Fibroblast of lung (primary cell): ENCODE measurements around the gene AKAP13. TPM values are rescaled to one million over a fixed set of nuclear protein-coding genes. Genes with fewer than 3 reads are reported as not detected.

Source experiments
- DNase-seq, 2 donors: peaks; one replicate each; pipeline versions ENCODE4 v3.0.0 to v3.0.0-alpha.2; 2010; ENCODE audit warnings: low read depth in 2 of 2
- H2AFZ ChIP-seq: 2 replicates; pipeline ENCODE4 v1.5.1; 2012; ENCODE audit warnings: low read length, control low read depth, inconsistent platforms
- H3K27ac ChIP-seq: 2 replicates; pipeline ENCODE4 v1.5.1; 2011; ENCODE audit warnings: low read length, control low read depth; ENCODE audit not compliant: insufficient read depth
- H3K27me3 ChIP-seq: 2 replicates; pipeline ENCODE4 v1.5.1; 2011; ENCODE audit warnings: mild to moderate bottlenecking, low read length; ENCODE audit not compliant: control insufficient read depth, insufficient read depth
- H3K36me3 ChIP-seq: 2 replicates; pipeline ENCODE4 v1.5.1; 2011; ENCODE audit warnings: low read length; ENCODE audit not compliant: control insufficient read depth, insufficient read depth
- H3K4me1 ChIP-seq: 2 replicates; pipeline ENCODE4 v1.5.1; 2011; ENCODE audit warnings: low read length; ENCODE audit not compliant: control insufficient read depth, insufficient read depth; ENCODE audit errors: extremely low read depth
- H3K4me2 ChIP-seq: 2 replicates; pipeline ENCODE4 v1.5.1; 2011; ENCODE audit warnings: low read length, control low read depth; ENCODE audit not compliant: insufficient read depth; ENCODE audit errors: extremely low read depth
- H3K4me3 ChIP-seq, 4 experiments: fragments of 200-600 bp in 1 of 4; sonication (generic) in 1 of 4; replicated peaks in 1 of 4; 2 replicates each; pipeline ENCODE4 v1.5.1; 2011 to 2016; ENCODE audit warnings: low read length in 4 of 4, low read depth in 3 of 4, mild to moderate bottlenecking in 3 of 4, control low read depth in 2 of 4, inconsistent platforms in 1 of 4, mixed read lengths in 1 of 4; ENCODE audit not compliant: insufficient read depth in 1 of 4; ENCODE audit errors: control extremely low read depth in 1 of 4
- H3K79me2 ChIP-seq: 2 replicates; pipeline ENCODE4 v1.5.1; 2012; ENCODE audit warnings: mild to moderate bottlenecking, low read length, inconsistent platforms; ENCODE audit not compliant: control insufficient read depth, insufficient read depth
- H3K9ac ChIP-seq: 2 replicates; pipeline ENCODE4 v1.5.1; 2011; ENCODE audit warnings: mild to moderate bottlenecking, low read length, control low read depth; ENCODE audit not compliant: insufficient read depth
- H3K9me3 ChIP-seq: 2 replicates; pipeline ENCODE4 v1.5.1; 2012; ENCODE audit warnings: low read depth, low read length; ENCODE audit not compliant: control insufficient read depth, insufficient read depth
- H4K20me1 ChIP-seq: 2 replicates; pipeline ENCODE4 v1.5.1; 2011; ENCODE audit warnings: low read length; ENCODE audit not compliant: control insufficient read depth, insufficient read depth; ENCODE audit errors: extremely low read depth
- CTCF ChIP-seq, 2 donors: IDR thresholded peaks in 1 of 2; conservative IDR thresholded peaks in 1 of 2; 1 replicate in 1 of 2; 2 replicates in 1 of 2; pipeline ENCODE4 v1.5.1; 2011 to 2012; ENCODE audit warnings: low read length in 2 of 2, control low read depth in 1 of 2, inconsistent platforms in 1 of 2, low read depth in 1 of 2, mild to moderate bottlenecking in 1 of 2
- EZH2 ChIP-seq: IDR thresholded peaks from 2 replicates; pipeline ENCODE4 v1.5.1; 2012; ENCODE audit warnings: low read length, control low read depth, mild to moderate bottlenecking; ENCODE audit errors: missing control alignments
- polyA plus RNA-seq, 2 donors: library from polyadenylated mRNA; depleted of rRNA in 1 of 2; stranded (reverse) in 1 of 2; unstranded in 1 of 2; fragments of >200 nt; gene quantifications; 2 replicates each; pipeline ENCODE4 v1.2.1, GENCODE V29; 2011 to 2012; ENCODE audit warnings: missing spikeins in 1 of 2
- total RNA-seq: library from RNA; depleted of rRNA; stranded (reverse); fragments of >200 nt; gene quantifications from 2 replicates; pipeline ENCODE4 v1.2.1, GENCODE V29; 2014

The AKAP13 gene
- total and polyA plus RNA-seq, 2 donors (not counting 1 experiment from before 2014, with no cell fraction given), result 8.3 to 68.4 TPM

- no peak overlapping the region for H2AFZ ChIP-seq
- TF ChIP-seq EZH2 (no peak), CTCF (conservative IDR thresholded peaks at IDR 0.05 in 1 of 2, IDR thresholded peaks at IDR 0.05 in 1 of 2; ENCODE audit: low read depth in 1 of 2, low read length in 2 of 2) (no peak)
Observed at GRCh38 chr15:85365980-85366379, 14.4 kb upstream of the AKAP13 start.

GRCh38 chr15:85367741-85368140, 12.7 kb upstream of the AKAP13 start:
- H3K36me3 ChIP-seq, result no peaks in the 10 kb centered on the region
- H3K9me3 ChIP-seq, result no peaks in the 10 kb centered on the region
- H3K79me2 ChIP-seq, result no peaks in the 10 kb centered on the region
- H3K4me1 ChIP-seq, result no peaks in the 10 kb centered on the region
- H3K9ac ChIP-seq, result no peak overlapping the region
- H3K4me2 ChIP-seq, result no peak overlapping the region
- H4K20me1 ChIP-seq, result no peaks in the 10 kb centered on the region
- no peak overlapping the region for H2AFZ ChIP-seq
- no peaks in the 10 kb centered on the region for H3K27me3 ChIP-seq
- no peak for DNase-seq
- no peak for TF ChIP-seq CTCF (conservative IDR thresholded peaks at IDR 0.05 in 1 of 2, IDR thresholded peaks at IDR 0.05 in 1 of 2; ENCODE audit: low read depth in 1 of 2, low read length in 2 of 2)
- no peak for TF ChIP-seq EZH2
- H3K4me3 ChIP-seq, result no peak overlapping the region
- H3K27ac ChIP-seq, result no peak overlapping the region

More at GRCh38 chr15:85365980-85366379, 14.4 kb upstream of the AKAP13 start:
- no peaks in the 10 kb centered on the region for H4K20me1 ChIP-seq
- no peak overlapping the region for H3K4me3 ChIP-seq
- H3K27me3 ChIP-seq, result no peaks in the 10 kb centered on the region
- H3K36me3 ChIP-seq, result no peaks in the 10 kb centered on the region
- H3K4me2 ChIP-seq, result no peak overlapping the region
- H3K79me2 ChIP-seq, result no peaks in the 10 kb centered on the region
- DNase-seq, result no peak
- no peak overlapping the region for H3K9ac ChIP-seq
- H3K4me1 ChIP-seq, result no peaks in the 10 kb centered on the region
- H3K9me3 ChIP-seq, result no peaks in the 10 kb centered on the region
- no peak overlapping the region for H3K27ac ChIP-seq

GRCh38 chr15:85374831-85375230, 5.6 kb upstream of the AKAP13 start:
- no peak for DNase-seq
- TF ChIP-seq EZH2 (no peak), CTCF (conservative IDR thresholded peaks at IDR 0.05 in 1 of 2, IDR thresholded peaks at IDR 0.05 in 1 of 2; ENCODE audit: low read depth in 1 of 2, low read length in 2 of 2) (no peak)
- no peaks in the 10 kb centered on the region for H3K27me3 ChIP-seq
- H3K4me1 ChIP-seq, result no peaks in the 10 kb centered on the region
- no peaks in the 10 kb centered on the region for H3K9me3 ChIP-seq
- no peaks in the 10 kb centered on the region for H3K79me2 ChIP-seq
- H2AFZ ChIP-seq, result no peak overlapping the region
- H3K36me3 ChIP-seq, result no peaks in the 10 kb centered on the region
- no peak overlapping the region for H3K4me2 ChIP-seq
- H3K27ac ChIP-seq, result no peak overlapping the region
- H3K9ac ChIP-seq, result no peak overlapping the region
- no peaks in the 10 kb centered on the region for H4K20me1 ChIP-seq
- H3K4me3 ChIP-seq, result no peak overlapping the region
